ENCODE results near the gene ETHE1. TPM values are rescaled to one million over a fixed set of nuclear protein-coding genes. Genes with fewer than 3 reads are reported as not detected.

Gene ETHE1
- total RNA-seq, 6 donors from 2014 or later: 27.4 to 69.2 (median 41.4) TPM

- H3K4me3 ChIP-seq: peak within 1 kb of the TSS; percentile 47 to 81 (median 62)
- peaks cover 17 to 31% (median 18%) of the 10 kb centered on the region in 4 donors for H3K4me1 ChIP-seq
- peak; percentile 90 to 96 for DNase-seq
- 0% methylated on average over 16 to 21 of the region's 47 CpGs for WGBS, 2 donors
- H3K9me3 ChIP-seq: no peaks in the 10 kb centered on the region
- TF ChIP-seq CTCF (IDR thresholded peaks at IDR 0.05): peak in 1 of 6 experiments; percentile 23
- peak in 2 of 4 donors; percentile 54 to 62 for TF ChIP-seq POLR2A (IDR thresholded peaks at IDR 0.05)
- no peak for TF ChIP-seq EP300 (IDR thresholded peaks at IDR 0.05)
- TF ChIP-seq POLR2AphosphoS5 (IDR thresholded peaks at IDR 0.05): peak; percentile 67 to 73
- H3K36me3 ChIP-seq: peaks cover 0 to 6% (median 2%) of the 10 kb centered on the region in 4 donors
- H3K27me3 ChIP-seq: no peaks in the 10 kb centered on the region
- peak within 1 kb of the TSS; percentile 84 to 89 (median 88) for H3K27ac ChIP-seq
- peak; percentile 85 to 91 for ATAC-seq (ENCODE audit: low FRiP score in 2 of 2)
Observed at GRCh38 chr19:43532962-43533545, 6.1 kb upstream of the ETHE1 start, which contains the start of gene ZNF575. ZNF575 (plus strand) TSS chr19:43533188; CDS start chr19:43534423, 1,235 bp downstream.

GRCh38 chr19:43532571-43532961 is 5.6 kb upstream of the ETHE1 start:
- H3K4me3 ChIP-seq: peak overlapping the region; percentile 47 to 81 (median 62)
- H3K9me3 ChIP-seq: no peaks in the 10 kb centered on the region
- WGBS, 2 donors: 0 to 1% methylated on average over 11 to 16 of the region's 16 CpGs
- ATAC-seq (ENCODE audit: low FRiP score in 2 of 2) (peak in 1 of 2 donors; percentile 0), DNase-seq (peak; percentile 35 to 69)
- H3K4me1 ChIP-seq: peaks cover 18 to 36% (median 20%) of the 10 kb centered on the region in 4 donors
- peaks cover 0 to under 1% (median 0%) of the 10 kb centered on the region in 4 donors for H3K36me3 ChIP-seq
- TF ChIP-seq CTCF (IDR thresholded peaks at IDR 0.05) (no peak), POLR2A (IDR thresholded peaks at IDR 0.05) (no peak), POLR2AphosphoS5 (IDR thresholded peaks at IDR 0.05) (no peak), EP300 (IDR thresholded peaks at IDR 0.05) (no peak)
- H3K27ac ChIP-seq: peak overlapping the region; percentile 84 to 89 (median 88)
- no peaks in the 10 kb centered on the region for H3K27me3 ChIP-seq

GRCh38 chr19:43527860-43528622 is 1.0 kb upstream of the ETHE1 start:
- Histone ChIP-seq H3K27ac (peak overlapping the region; percentile 74 to 90 (median 85)), H3K9me3 (no peaks in the 10 kb centered on the region), H3K4me1 (peaks cover 21 to 52% (median 31%) of the 10 kb centered on the region in 4 donors), H3K36me3 (no peaks in the 10 kb centered on the region), H3K27me3 (no peaks in the 10 kb centered on the region), H3K4me3 (peak overlapping the region in 3 of 4 donors; percentile 87 to 97 (median 89))
- 47 to 57% methylated on average over 13 of the region's 13 CpGs for WGBS, 2 donors
- DNase-seq (peak in 1 of 2 donors; percentile 32), ATAC-seq (ENCODE audit: low FRiP score in 2 of 2) (peak in 1 of 2 donors; percentile 50)
- no peak for TF ChIP-seq CTCF (IDR thresholded peaks at IDR 0.05)
- peak in 1 of 2 donors; percentile 45 for TF ChIP-seq POLR2AphosphoS5 (IDR thresholded peaks at IDR 0.05)

- DNase-seq (peak in 1 of 2 donors; percentile 30), ATAC-seq (ENCODE audit: low FRiP score in 2 of 2) (peak; percentile 34 to 58)
- WGBS, 2 donors: 0 to 2% methylated on average over 1 to 13 of the region's 26 CpGs
- Histone ChIP-seq H3K27ac (peak overlapping the region; percentile 74 to 90 (median 85)), H3K27me3 (no peaks in the 10 kb centered on the region), H3K9me3 (no peaks in the 10 kb centered on the region), H3K36me3 (no peaks in the 10 kb centered on the region), H3K4me1 (peaks cover 17 to 41% (median 22%) of the 10 kb centered on the region in 4 donors), H3K4me3 (peak overlapping the region; percentile 79 to 97 (median 88))
- no peak for TF ChIP-seq POLR2AphosphoS5 (IDR thresholded peaks at IDR 0.05)
- no peak for TF ChIP-seq CTCF (IDR thresholded peaks at IDR 0.05)
- TF ChIP-seq POLR2A (IDR thresholded peaks at IDR 0.05): no peak
- no peak for TF ChIP-seq EP300 (IDR thresholded peaks at IDR 0.05)
Observed at GRCh38 chr19:43525836-43526771, 897 bp downstream of the ETHE1 start.
